SK-N-SH (cell line): ENCODE data around the gene ZDHHC12. TPM values are rescaled to one million over a fixed set of nuclear protein-coding genes. Genes with fewer than 3 reads are reported as not detected.

ENCODE experiments used
- CTCF ChIA-PET: fragments of 300-600, 350-600 bp; formaldehyde crosslinking; extraction: SDS; loops from one replicate; lab custom pipeline; 2021; lab: Yijun Ruan, JAX
- POLR2A ChIA-PET: fragments of 350-600 bp; sonication (Branson Sonifier 250); formaldehyde crosslinking; extraction: SDS; loops from one replicate; lab custom pipeline; 2020; ENCODE audit warnings: antibody characterized with exemption, inconsistent platforms; lab: Yijun Ruan, JAX
- DNase-seq: peaks from one replicate; pipeline ENCODE4 v3.0.0; 2012
- H2AFZ ChIP-seq: fragments of 200-600 bp; sonication (generic); 2 replicates; pipeline ENCODE4 v1.8.1; 2016; ENCODE audit warnings: antibody characterized with exemption, mild to moderate bottlenecking, low read depth
- H3F3A ChIP-seq: fragments of 200-600 bp; sonication (generic); replicated peaks from 2 replicates; pipeline ENCODE3; 2016; ENCODE audit warnings: antibody characterized with exemption, mild to moderate bottlenecking; ENCODE audit not compliant: insufficient read depth
- H3K27ac ChIP-seq, 2 experiments: fragments of 200-500 bp in 1 of 2; fragments of 200-600 bp in 1 of 2; sonication (Bioruptor generic) in 1 of 2; sonication (generic), shearing (Covaris generic) in 1 of 2; 2 replicates each; pipeline versions ENCODE4 v1.5.1 to v1.6.1; 2014 to 2016; ENCODE audit warnings: low read depth in 2 of 2, inconsistent platforms in 1 of 2, low read length in 1 of 2, mild to moderate bottlenecking in 1 of 2, mixed read lengths in 1 of 2
- H3K27me3 ChIP-seq: fragments of 200-600 bp; sonication (generic), shearing (Covaris generic); 2 replicates; pipeline ENCODE4 v1.6.1; 2016; ENCODE audit warnings: mixed run types; ENCODE audit not compliant: insufficient read depth
- H3K36me3 ChIP-seq, 2 experiments: fragments of 200-500 bp in 1 of 2; fragments of 200-600 bp in 1 of 2; sonication (Bioruptor generic) in 1 of 2; sonication (generic) in 1 of 2; replicated peaks in 1 of 2; 2 replicates each; pipeline versions ENCODE3 to v1.5.1; 2014 to 2016; ENCODE audit warnings: low read length in 1 of 2, mild to moderate bottlenecking in 1 of 2; ENCODE audit not compliant: insufficient read depth in 2 of 2, control insufficient read depth in 1 of 2
- H3K4me1 ChIP-seq, 2 experiments: fragments of 200-500 bp in 1 of 2; fragments of 200-600 bp in 1 of 2; sonication (Bioruptor generic) in 1 of 2; sonication (generic), shearing (Covaris generic) in 1 of 2; 2 replicates each; pipeline versions ENCODE4 v1.5.1 to v1.6.1; 2014 to 2016; ENCODE audit warnings: low read depth in 1 of 2, low read length in 1 of 2, mixed run types in 1 of 2; ENCODE audit not compliant: insufficient read depth in 2 of 2, control insufficient read depth in 1 of 2
- H3K4me2 ChIP-seq: fragments of 200-600 bp; sonication (generic), shearing (Covaris generic); 2 replicates; pipeline ENCODE4 v1.6.1; 2017; ENCODE audit warnings: mixed run types
- H3K4me3 ChIP-seq, 2 experiments: fragments of 200-500 bp in 1 of 2; fragments of 200-600 bp in 1 of 2; sonication (Bioruptor generic) in 1 of 2; sonication (generic), shearing (Covaris generic) in 1 of 2; 2 replicates each; pipeline versions ENCODE4 v1.5.1 to v1.8.1; 2014 to 2016; ENCODE audit warnings: low read depth in 2 of 2, inconsistent platforms in 1 of 2, low read length in 1 of 2, mild to moderate bottlenecking in 1 of 2, mixed read lengths in 1 of 2, moderate library complexity in 1 of 2
- H3K79me2 ChIP-seq: fragments of 200-600 bp; sonication (generic); 2 replicates; pipeline ENCODE4 v1.8.1; 2017; ENCODE audit warnings: mild to moderate bottlenecking; ENCODE audit not compliant: insufficient read depth
- H3K9ac ChIP-seq: fragments of 200-600 bp; sonication (generic); 2 replicates; pipeline ENCODE4 v1.6.1; 2017; ENCODE audit warnings: mixed run types
- H3K9me2 ChIP-seq: fragments of 200-600 bp; sonication (generic); 2 replicates; pipeline ENCODE4 v1.6.1; 2017; ENCODE audit warnings: mixed run types
- H3K9me3 ChIP-seq: fragments of 200-600 bp; sonication (generic); 2 replicates; pipeline ENCODE4 v1.6.1; 2017; ENCODE audit warnings: mixed run types, mild to moderate bottlenecking, moderate library complexity
- H4K20me1 ChIP-seq: fragments of 200-600 bp; sonication (generic); 2 replicates; pipeline ENCODE4 v1.6.1; 2017; ENCODE audit warnings: mild to moderate bottlenecking, mixed run types; ENCODE audit not compliant: insufficient read depth
- EP300 ChIP-seq, 2 experiments: IDR thresholded peaks; 2 replicates each; pipeline versions ENCODE4 v1.4.0 to v1.6.1; 2012; ENCODE audit warnings: borderline replicate concordance in 1 of 2, low read depth in 1 of 2, low read length in 1 of 2
- EZH2phosphoT487 ChIP-seq: fragments of 200-600 bp; sonication (generic); IDR thresholded peaks from 2 replicates; pipeline ENCODE4 v1.6.1; 2017; ENCODE audit warnings: low read depth, mixed run types, mild to moderate bottlenecking, antibody characterized with exemption, moderate library complexity, borderline replicate concordance
- FOSL2 ChIP-seq: IDR thresholded peaks from 2 replicates; pipeline ENCODE4 v1.4.0; 2012; ENCODE audit warnings: low read depth, mild to moderate bottlenecking, moderate library complexity, borderline replicate concordance
- FOXJ3 ChIP-seq: sonication (generic); formaldehyde crosslinking; IDR thresholded peaks from 2 replicates; pipeline ENCODE4 v1.5.1; 2020; ENCODE audit warnings: mild to moderate bottlenecking, missing genetic modification reagents
- FOXM1 ChIP-seq: IDR thresholded peaks from 2 replicates; pipeline ENCODE4 v1.4.0; 2012; ENCODE audit warnings: low read depth, mild to moderate bottlenecking
- GABPA ChIP-seq: IDR thresholded peaks from 2 replicates; pipeline ENCODE4 v1.4.0; 2012; ENCODE audit warnings: low read depth, mild to moderate bottlenecking
- GATA2 ChIP-seq: sonication (generic); formaldehyde crosslinking; IDR thresholded peaks from 2 replicates; pipeline ENCODE4 v1.5.0; 2020; ENCODE audit warnings: mild to moderate bottlenecking, missing genetic modification reagents
- JUND ChIP-seq: IDR thresholded peaks from 2 replicates; pipeline ENCODE4 v1.4.0; 2012
- NRF1 ChIP-seq: IDR thresholded peaks from 2 replicates; pipeline ENCODE4 v1.6.1; 2012; ENCODE audit warnings: low read depth, mild to moderate bottlenecking, low read length
- POLR2AphosphoS5 ChIP-seq: IDR thresholded peaks from 2 replicates; pipeline ENCODE4 v1.6.1; 2012; ENCODE audit warnings: low read depth, low read length
- RFX5 ChIP-seq: IDR thresholded peaks from 2 replicates; pipeline ENCODE4 v1.6.1; 2012; ENCODE audit warnings: mild to moderate bottlenecking, improper control_type of control experiment, low read length
- RXRA ChIP-seq: IDR thresholded peaks from 2 replicates; pipeline ENCODE4 v1.4.0; 2012; ENCODE audit warnings: low read depth, mild to moderate bottlenecking, borderline replicate concordance
- SIN3A ChIP-seq: IDR thresholded peaks from 2 replicates; pipeline ENCODE4 v1.6.1; 2012; ENCODE audit warnings: low read depth, mild to moderate bottlenecking, low read length, moderate library complexity, borderline replicate concordance
- SMC3 ChIP-seq: IDR thresholded peaks from 2 replicates; pipeline ENCODE4 v1.6.1; 2012; ENCODE audit warnings: low read depth, low read length, improper control_type of control experiment
- TEAD4 ChIP-seq: IDR thresholded peaks from 2 replicates; pipeline ENCODE4 v1.4.0; 2012; ENCODE audit warnings: mild to moderate bottlenecking, borderline replicate concordance; ENCODE audit not compliant: insufficient read depth
- WGBS: methylation state at CpG from one replicate; pipeline ENCODE4 v1.1.6; 2017; ENCODE audit warnings: low lambda C conversion rate; 5-methylcytosine and 5-hydroxymethylcytosine counted together
- polyA plus RNA-seq, 3 experiments: library from polyadenylated mRNA; depleted of rRNA; stranded (reverse); fragments of >200 nt; gene quantifications; 2 replicates each; pipeline ENCODE4 v1.2.3, GENCODE V29; 2012
- TF ChIP-seq, protein P1 (sequence below): fragments of 200-600 bp; sonication (generic); IDR thresholded peaks from 2 replicates; pipeline ENCODE4 v1.6.1; 2017; ENCODE audit warnings: antibody characterized with exemption, mild to moderate bottlenecking, moderate library complexity
- TF ChIP-seq, protein P2 (sequence below): IDR thresholded peaks from 2 replicates; pipeline ENCODE4 v1.4.0; 2012; ENCODE audit warnings: low read depth, borderline replicate concordance
- TF ChIP-seq, protein P3 (sequence below): IDR thresholded peaks from 2 replicates; pipeline ENCODE4 v1.4.0; 2012; ENCODE audit warnings: low read depth
- TF ChIP-seq, protein P4 (sequence below): IDR thresholded peaks from 2 replicates; pipeline ENCODE4 v1.4.0; 2012; ENCODE audit warnings: low read depth, borderline replicate concordance
- TF ChIP-seq, protein P5 (sequence below): fragments of 150-350 bp; IDR thresholded peaks from 2 replicates; pipeline ENCODE4 v1.6.1; 2017; ENCODE audit warnings: antibody characterized with exemption, low read length, low read depth, borderline replicate concordance

Gene ZDHHC12
- polyA plus RNA-seq, 1 of the 3 experiments (the other 2 are of a cell fraction) = 51.3 TPM

DNA sequence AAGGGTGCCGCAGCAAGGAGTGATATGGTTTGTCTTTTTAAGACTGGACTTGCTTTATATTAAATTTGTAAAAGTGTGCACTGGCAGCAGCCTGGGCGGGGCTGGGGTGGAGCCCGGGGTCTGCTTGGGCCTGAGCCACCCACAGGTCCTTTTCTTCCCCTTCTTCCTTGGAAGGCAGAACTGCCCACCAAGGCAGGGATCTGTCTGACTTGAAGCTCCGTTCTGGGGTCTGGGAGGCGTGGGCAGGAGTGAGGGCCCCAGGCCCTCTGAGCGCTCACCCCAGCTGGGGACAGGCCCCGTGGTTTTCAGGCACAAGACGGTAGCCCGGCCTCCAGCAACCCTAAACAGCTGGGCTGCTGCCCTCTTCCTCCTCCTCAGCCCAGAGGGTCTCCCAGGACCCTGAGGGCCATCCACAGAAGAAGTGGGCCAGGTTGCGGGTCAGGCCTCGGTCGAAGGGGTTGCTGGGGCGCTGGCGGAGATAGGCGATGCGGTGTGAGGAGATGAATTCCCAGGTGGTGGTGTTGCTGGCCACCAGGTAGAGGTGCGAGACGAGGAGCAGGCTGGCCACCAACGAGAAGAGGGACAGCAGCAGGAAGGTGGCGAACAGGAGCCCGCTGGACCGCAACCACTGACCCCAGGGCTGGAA lies 3.0 kb downstream of the ZDHHC12 start (continued):
- TF ChIP-seq, protein P1, sequence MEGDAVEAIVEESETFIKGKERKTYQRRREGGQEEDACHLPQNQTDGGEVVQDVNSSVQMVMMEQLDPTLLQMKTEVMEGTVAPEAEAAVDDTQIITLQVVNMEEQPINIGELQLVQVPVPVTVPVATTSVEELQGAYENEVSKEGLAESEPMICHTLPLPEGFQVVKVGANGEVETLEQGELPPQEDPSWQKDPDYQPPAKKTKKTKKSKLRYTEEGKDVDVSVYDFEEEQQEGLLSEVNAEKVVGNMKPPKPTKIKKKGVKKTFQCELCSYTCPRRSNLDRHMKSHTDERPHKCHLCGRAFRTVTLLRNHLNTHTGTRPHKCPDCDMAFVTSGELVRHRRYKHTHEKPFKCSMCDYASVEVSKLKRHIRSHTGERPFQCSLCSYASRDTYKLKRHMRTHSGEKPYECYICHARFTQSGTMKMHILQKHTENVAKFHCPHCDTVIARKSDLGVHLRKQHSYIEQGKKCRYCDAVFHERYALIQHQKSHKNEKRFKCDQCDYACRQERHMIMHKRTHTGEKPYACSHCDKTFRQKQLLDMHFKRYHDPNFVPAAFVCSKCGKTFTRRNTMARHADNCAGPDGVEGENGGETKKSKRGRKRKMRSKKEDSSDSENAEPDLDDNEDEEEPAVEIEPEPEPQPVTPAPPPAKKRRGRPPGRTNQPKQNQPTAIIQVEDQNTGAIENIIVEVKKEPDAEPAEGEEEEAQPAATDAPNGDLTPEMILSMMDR = no peak
- TF ChIP-seq GABPA (no peak), NRF1 (no peak), FOSL2 (no peak), JUND (no peak), FOXJ3 (CRISPR knock-in tag) (no peak), SIN3A (no peak), TEAD4 (no peak), RXRA (no peak), EP300 (IDR thresholded peaks at IDR 0.05; ENCODE audit: borderline replicate concordance in 1 of 2, low read depth in 1 of 2, low read length in 1 of 2) (no peak), RFX5 (no peak), FOXM1 (no peak)
- TF ChIP-seq, protein P2, sequence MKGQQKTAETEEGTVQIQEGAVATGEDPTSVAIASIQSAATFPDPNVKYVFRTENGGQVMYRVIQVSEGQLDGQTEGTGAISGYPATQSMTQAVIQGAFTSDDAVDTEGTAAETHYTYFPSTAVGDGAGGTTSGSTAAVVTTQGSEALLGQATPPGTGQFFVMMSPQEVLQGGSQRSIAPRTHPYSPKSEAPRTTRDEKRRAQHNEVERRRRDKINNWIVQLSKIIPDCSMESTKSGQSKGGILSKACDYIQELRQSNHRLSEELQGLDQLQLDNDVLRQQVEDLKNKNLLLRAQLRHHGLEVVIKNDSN = no peak
- TF ChIP-seq, all 33 proteins: peak for 0

DNA sequence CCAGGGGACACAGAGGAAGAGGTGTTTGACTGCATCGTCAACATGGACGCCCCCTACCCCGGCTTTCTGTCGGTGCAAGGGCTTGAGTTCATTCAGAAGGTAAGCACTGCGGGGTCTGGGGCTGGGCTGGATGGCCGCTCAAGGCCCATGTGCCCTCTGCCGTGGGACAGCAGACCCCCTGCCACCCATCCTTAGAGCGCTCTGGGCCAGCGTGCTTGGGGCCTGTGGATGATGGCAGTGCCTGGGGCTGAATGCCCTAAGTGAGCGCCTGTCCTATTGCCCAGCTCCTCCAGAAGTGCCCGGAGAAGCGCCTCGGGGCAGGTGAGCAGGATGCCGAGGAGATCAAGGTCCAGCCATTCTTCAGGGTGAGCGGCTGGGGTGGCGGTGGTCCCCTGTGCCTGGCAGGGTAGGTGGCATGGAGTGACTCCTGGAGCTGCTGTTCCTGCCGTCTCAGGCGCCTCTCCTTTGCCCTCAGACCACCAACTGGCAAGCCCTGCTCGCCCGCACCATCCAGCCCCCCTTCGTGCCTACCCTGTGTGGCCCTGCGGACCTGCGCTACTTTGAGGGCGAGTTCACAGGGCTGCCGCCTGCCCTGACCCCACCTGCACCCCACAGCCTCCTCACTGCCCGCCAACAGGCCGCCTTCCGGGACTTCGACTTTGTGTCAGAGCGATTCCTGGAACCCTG lies 3.9 kb downstream of the ZDHHC12 start:
- H4K20me1 ChIP-seq = no peaks in the 10 kb centered on the region
- no peak overlapping the region for H2AFZ ChIP-seq
- peaks cover 0 to 7% of the 10 kb centered on the region in 2 experiments for H3K36me3 ChIP-seq
- H3K4me3 ChIP-seq = no peak overlapping the region
- ChIA-PET POLR2A (no interaction called here), CTCF (interaction anchor here (1.0 to 2.7 kb wide), 2 partner anchors 16 to 18 kb away, joined by 3 to 8 read pairs; partner anchors contain the start of gene PKN3)
- H3K9me2 ChIP-seq = no peaks in the 10 kb centered on the region
- peaks cover 0 to 14% of the 10 kb centered on the region in 2 experiments; a peak in 1 of 4 replicates for H3K4me1 ChIP-seq
- no peak overlapping the region for H3K9ac ChIP-seq
- TF ChIP-seq RFX5 = no peak
- no peak for TF ChIP-seq GATA2
- TF ChIP-seq JUND = no peak
- TF ChIP-seq POLR2AphosphoS5 = no peak
- TF ChIP-seq, protein P3, sequence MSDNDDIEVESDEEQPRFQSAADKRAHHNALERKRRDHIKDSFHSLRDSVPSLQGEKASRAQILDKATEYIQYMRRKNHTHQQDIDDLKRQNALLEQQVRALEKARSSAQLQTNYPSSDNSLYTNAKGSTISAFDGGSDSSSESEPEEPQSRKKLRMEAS = no peak
- TF ChIP-seq SMC3 = no peak
- TF ChIP-seq, protein P4, sequence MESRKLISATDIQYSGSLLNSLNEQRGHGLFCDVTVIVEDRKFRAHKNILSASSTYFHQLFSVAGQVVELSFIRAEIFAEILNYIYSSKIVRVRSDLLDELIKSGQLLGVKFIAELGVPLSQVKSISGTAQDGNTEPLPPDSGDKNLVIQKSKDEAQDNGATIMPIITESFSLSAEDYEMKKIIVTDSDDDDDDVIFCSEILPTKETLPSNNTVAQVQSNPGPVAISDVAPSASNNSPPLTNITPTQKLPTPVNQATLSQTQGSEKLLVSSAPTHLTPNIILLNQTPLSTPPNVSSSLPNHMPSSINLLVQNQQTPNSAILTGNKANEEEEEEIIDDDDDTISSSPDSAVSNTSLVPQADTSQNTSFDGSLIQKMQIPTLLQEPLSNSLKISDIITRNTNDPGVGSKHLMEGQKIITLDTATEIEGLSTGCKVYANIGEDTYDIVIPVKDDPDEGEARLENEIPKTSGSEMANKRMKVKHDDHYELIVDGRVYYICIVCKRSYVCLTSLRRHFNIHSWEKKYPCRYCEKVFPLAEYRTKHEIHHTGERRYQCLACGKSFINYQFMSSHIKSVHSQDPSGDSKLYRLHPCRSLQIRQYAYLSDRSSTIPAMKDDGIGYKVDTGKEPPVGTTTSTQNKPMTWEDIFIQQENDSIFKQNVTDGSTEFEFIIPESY = no peak
- no peak for TF ChIP-seq EZH2phosphoT487
- no peak for TF ChIP-seq SIN3A
- no peak for TF ChIP-seq FOXM1
- TF ChIP-seq, protein P5, sequence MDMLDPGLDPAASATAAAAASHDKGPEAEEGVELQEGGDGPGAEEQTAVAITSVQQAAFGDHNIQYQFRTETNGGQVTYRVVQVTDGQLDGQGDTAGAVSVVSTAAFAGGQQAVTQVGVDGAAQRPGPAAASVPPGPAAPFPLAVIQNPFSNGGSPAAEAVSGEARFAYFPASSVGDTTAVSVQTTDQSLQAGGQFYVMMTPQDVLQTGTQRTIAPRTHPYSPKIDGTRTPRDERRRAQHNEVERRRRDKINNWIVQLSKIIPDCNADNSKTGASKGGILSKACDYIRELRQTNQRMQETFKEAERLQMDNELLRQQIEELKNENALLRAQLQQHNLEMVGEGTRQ = no peak
- WGBS = over 99% methylated on average over 16 of the region's 30 CpGs
- no peaks in the 10 kb centered on the region for H3K9me3 ChIP-seq
- H3K4me2 ChIP-seq = no peak overlapping the region
- H3K27me3 ChIP-seq = no peaks in the 10 kb centered on the region
- no peaks in the 10 kb centered on the region for H3K79me2 ChIP-seq
- peaks cover 1% of the 10 kb centered on the region for H3F3A ChIP-seq
- H3K27ac ChIP-seq = no peak overlapping the region
- no peak for DNase-seq
